ENCODE results near the gene SLC17A8. TPM values are rescaled to one million over a fixed set of nuclear protein-coding genes. Genes with fewer than 3 reads are reported as not detected.

SLC17A8 gene
- total and polyA plus RNA-seq, 2 experiments from 2014 or later: not detected

GRCh38 chr12:100360450-100360849, 3.6 kb downstream of the SLC17A8 start:
- no peaks in the 10 kb centered on the region for H3K4me1 ChIP-seq (ENCODE audit: low read depth)
- no peaks in the 10 kb centered on the region for H3K36me3 ChIP-seq
- no peaks in the 10 kb centered on the region for H3K9me3 ChIP-seq (ENCODE audit: low read depth)
- no peak for DNase-seq (ENCODE audit: low read depth in 1 of 2, low spot score in 1 of 2)
- no peak overlapping the region for H3K27ac ChIP-seq
- H3K27me3 ChIP-seq: peaks cover 2% of the 10 kb centered on the region
- TF ChIP-seq, protein P1, sequence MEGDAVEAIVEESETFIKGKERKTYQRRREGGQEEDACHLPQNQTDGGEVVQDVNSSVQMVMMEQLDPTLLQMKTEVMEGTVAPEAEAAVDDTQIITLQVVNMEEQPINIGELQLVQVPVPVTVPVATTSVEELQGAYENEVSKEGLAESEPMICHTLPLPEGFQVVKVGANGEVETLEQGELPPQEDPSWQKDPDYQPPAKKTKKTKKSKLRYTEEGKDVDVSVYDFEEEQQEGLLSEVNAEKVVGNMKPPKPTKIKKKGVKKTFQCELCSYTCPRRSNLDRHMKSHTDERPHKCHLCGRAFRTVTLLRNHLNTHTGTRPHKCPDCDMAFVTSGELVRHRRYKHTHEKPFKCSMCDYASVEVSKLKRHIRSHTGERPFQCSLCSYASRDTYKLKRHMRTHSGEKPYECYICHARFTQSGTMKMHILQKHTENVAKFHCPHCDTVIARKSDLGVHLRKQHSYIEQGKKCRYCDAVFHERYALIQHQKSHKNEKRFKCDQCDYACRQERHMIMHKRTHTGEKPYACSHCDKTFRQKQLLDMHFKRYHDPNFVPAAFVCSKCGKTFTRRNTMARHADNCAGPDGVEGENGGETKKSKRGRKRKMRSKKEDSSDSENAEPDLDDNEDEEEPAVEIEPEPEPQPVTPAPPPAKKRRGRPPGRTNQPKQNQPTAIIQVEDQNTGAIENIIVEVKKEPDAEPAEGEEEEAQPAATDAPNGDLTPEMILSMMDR (IDR thresholded peaks at IDR 0.05; ENCODE audit: low read depth, low read length): no peak
- H3K4me3 ChIP-seq: no peak overlapping the region

GRCh38 chr12:100364324-100364723, 7.5 kb downstream of the SLC17A8 start:
- H3K27me3 ChIP-seq: no peaks in the 10 kb centered on the region
- no peak for DNase-seq (ENCODE audit: low read depth in 1 of 2, low spot score in 1 of 2)
- H3K4me3 ChIP-seq: no peak overlapping the region
- H3K4me1 ChIP-seq (ENCODE audit: low read depth): no peaks in the 10 kb centered on the region
- no peaks in the 10 kb centered on the region for H3K36me3 ChIP-seq
- H3K9me3 ChIP-seq (ENCODE audit: low read depth): no peaks in the 10 kb centered on the region
- no peak overlapping the region for H3K27ac ChIP-seq
- TF ChIP-seq, protein P1 (IDR thresholded peaks at IDR 0.05; ENCODE audit: low read depth, low read length): no peak

DNA sequence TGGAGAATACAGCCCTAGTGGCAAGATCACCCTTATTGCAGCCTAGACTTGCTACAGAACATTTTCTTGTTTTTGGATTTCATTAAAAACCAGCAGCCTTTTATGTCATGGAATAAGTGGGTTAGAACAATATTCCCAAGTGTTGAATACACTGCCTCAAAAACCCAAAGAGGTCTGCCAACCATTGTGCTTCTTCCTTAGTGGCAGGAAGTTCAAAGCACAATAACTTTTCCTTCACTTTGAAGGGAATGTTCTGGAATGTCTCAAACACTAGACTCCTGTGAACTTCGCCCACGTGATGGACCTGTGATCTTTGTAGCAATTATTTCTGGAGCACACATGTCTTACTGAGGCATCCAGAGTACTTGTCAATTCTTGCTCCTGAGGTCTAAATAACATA, 8.5 kb downstream of the SLC17A8 start:
- Histone ChIP-seq H3K27ac (no peak overlapping the region), H3K27me3 (no peaks in the 10 kb centered on the region), H3K9me3 (ENCODE audit: low read depth) (no peaks in the 10 kb centered on the region), H3K4me3 (no peak overlapping the region), H3K4me1 (ENCODE audit: low read depth) (no peaks in the 10 kb centered on the region), H3K36me3 (no peaks in the 10 kb centered on the region)
- DNase-seq (ENCODE audit: low read depth in 1 of 2, low spot score in 1 of 2): no peak
- TF ChIP-seq, protein P1 (IDR thresholded peaks at IDR 0.05; ENCODE audit: low read depth, low read length): no peak

GRCh38 chr12:100368066-100368465, 11.2 kb downstream of the SLC17A8 start:
- no peak for DNase-seq (ENCODE audit: low read depth in 1 of 2, low spot score in 1 of 2)
- H3K27ac ChIP-seq: no peak overlapping the region
- H3K9me3 ChIP-seq (ENCODE audit: low read depth): no peaks in the 10 kb centered on the region
- H3K4me1 ChIP-seq (ENCODE audit: low read depth): no peaks in the 10 kb centered on the region
- H3K36me3 ChIP-seq: no peaks in the 10 kb centered on the region
- H3K4me3 ChIP-seq: no peak overlapping the region
- TF ChIP-seq, protein P1 (IDR thresholded peaks at IDR 0.05; ENCODE audit: low read depth, low read length): no peak
- no peaks in the 10 kb centered on the region for H3K27me3 ChIP-seq

GRCh38 chr12:100371146-100371545, 14.3 kb downstream of the SLC17A8 start:
- Histone ChIP-seq H3K4me1 (ENCODE audit: low read depth) (no peaks in the 10 kb centered on the region), H3K36me3 (no peaks in the 10 kb centered on the region), H3K9me3 (ENCODE audit: low read depth) (no peaks in the 10 kb centered on the region), H3K4me3 (no peak overlapping the region), H3K27ac (no peak overlapping the region), H3K27me3 (no peaks in the 10 kb centered on the region)
- TF ChIP-seq, protein P1 (IDR thresholded peaks at IDR 0.05; ENCODE audit: low read depth, low read length): no peak
- DNase-seq (ENCODE audit: low read depth in 1 of 2, low spot score in 1 of 2): no peak
